Measurements from ENCODE around the gene ZNF516. TPM values are rescaled to one million over a fixed set of nuclear protein-coding genes. Genes with fewer than 3 reads are reported as not detected.

Gene ZNF516
- total and polyA plus RNA-seq, 2 of the 13 experiments (the other 11 are each of a cell fraction or from before 2014, with no cell fraction given): 16.6 to 18.7 TPM

DNA sequence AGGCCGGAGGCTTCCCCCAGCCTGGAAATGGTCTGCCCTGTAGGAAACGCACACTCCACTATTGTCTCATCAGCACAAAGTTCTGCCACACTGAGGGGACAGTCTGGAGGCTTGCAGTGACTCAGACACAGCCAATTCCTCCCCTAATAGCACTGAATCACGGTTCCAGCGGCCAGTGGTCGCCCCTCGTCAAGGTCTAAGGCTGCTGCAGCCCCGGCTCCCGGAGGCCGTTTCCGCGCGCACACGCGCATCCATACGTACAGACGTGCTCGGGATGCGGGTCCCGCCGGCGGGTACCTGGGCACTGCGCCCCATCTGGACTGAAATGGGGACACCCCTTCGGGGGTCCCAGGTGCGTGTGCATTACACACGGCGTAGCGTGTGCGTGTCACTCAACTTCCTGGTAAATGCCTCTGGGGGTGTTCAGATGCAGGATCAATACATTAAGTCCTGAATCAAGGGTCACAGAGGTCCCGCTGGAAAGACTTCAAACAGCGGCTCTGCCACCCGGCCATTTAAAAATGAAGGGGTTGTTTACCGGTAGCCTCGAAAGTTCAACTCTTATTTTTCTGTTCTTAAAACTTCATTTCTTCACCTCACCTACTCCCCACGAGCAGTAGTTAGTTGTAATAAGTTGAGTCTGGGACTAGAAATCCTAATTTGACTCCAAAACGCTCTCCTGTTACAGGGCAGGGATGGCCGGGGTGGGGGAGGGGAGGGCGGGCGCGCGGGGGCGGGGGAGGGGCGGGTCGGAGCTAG is 572 bp upstream of the ZNF516 start (continued):
- TF ChIP-seq ZNF230 (CRISPR knock-in tag; IDR thresholded peaks at IDR 0.05) (0 out of 2 replicates have a peak, but pooled peaks have one; percentile 41), ZFP37 (CRISPR knock-in tag; IDR thresholded peaks at IDR 0.05; ENCODE audit: borderline replicate concordance) (0 out of 2 replicates have a peak, but pooled peaks have one; percentile 68), GZF1 (CRISPR knock-in tag; IDR thresholded peaks at IDR 0.05) (no peak), ZNF788 (CRISPR knock-in tag; IDR thresholded peaks at IDR 0.05; ENCODE audit: borderline replicate concordance) (peak; percentile 55; the same call in 1 of the 2 replicates), ISX (CRISPR knock-in tag; conservative IDR thresholded peaks at IDR 0.05) (no peak), ZNF891 (CRISPR knock-in tag; IDR thresholded peaks at IDR 0.05) (0 out of 2 replicates have a peak, but pooled peaks have one; percentile 40), HOXD1 (CRISPR knock-in tag; IDR thresholded peaks at IDR 0.05) (no peak), ZNF33A (CRISPR knock-in tag; IDR thresholded peaks at IDR 0.05; ENCODE audit: borderline replicate concordance) (peak; percentile 44; the same call in 1 of the 2 replicates), PHF5A (CRISPR knock-in tag; IDR thresholded peaks at IDR 0.05; ENCODE audit: low read depth, unreplicated experiment) (no peak), HNRNPLL (IDR thresholded peaks at IDR 0.05; ENCODE audit: low read depth, low read length, poor library complexity, severe bottlenecking) (peak; percentile 74), ZC3H13 (CRISPR knock-in tag; IDR thresholded peaks at IDR 0.05) (peak; percentile 58; the same call in 1 of the 2 replicates), BHLHE40 (IDR thresholded peaks at IDR 0.05; ENCODE audit: low read length) (peak; percentile 3; the same call in 1 of the 2 replicates), ZC3H4 (CRISPR knock-in tag; IDR thresholded peaks at IDR 0.05; ENCODE audit: borderline replicate concordance) (peak; percentile 90), SIN3B (IDR thresholded peaks at IDR 0.05; ENCODE audit: low read length) (no peak), TBX2 (CRISPR knock-in tag; IDR thresholded peaks at IDR 0.05; ENCODE audit: borderline replicate concordance) (peak; percentile 39; the same call in 1 of the 2 replicates), ZNF761 (CRISPR knock-in tag; conservative IDR thresholded peaks at IDR 0.05) (peak; percentile 61; the same call in 1 of the 2 replicates), NKX3-1 (CRISPR knock-in tag; IDR thresholded peaks at IDR 0.05) (0 out of 2 replicates have a peak, but pooled peaks have one; percentile 59), ZNF136 (CRISPR knock-in tag; IDR thresholded peaks at IDR 0.05; ENCODE audit: low read depth) (0 out of 2 replicates have a peak, but pooled peaks have one; percentile 39), ZNF224 (CRISPR knock-in tag; IDR thresholded peaks at IDR 0.05) (no peak), TAF1 (CRISPR knock-in tag; IDR thresholded peaks at IDR 0.05) (peak; percentile 80), ZFP90 (CRISPR knock-in tag; IDR thresholded peaks at IDR 0.05; ENCODE audit: borderline replicate concordance) (0 out of 2 replicates have a peak, but pooled peaks have one; percentile 17), TCF7 (IDR thresholded peaks at IDR 0.05; ENCODE audit: low read depth) (0 out of 2 replicates have a peak, but pooled peaks have one; percentile 24), ISL2 (CRISPR knock-in tag; IDR thresholded peaks at IDR 0.05) (peak; percentile 28; the same call in 1 of the 2 replicates), ARID2 (CRISPR knock-in tag; IDR thresholded peaks at IDR 0.05; ENCODE audit: borderline replicate concordance) (0 out of 2 replicates have a peak, but pooled peaks have one; percentile 41), REPIN1 (CRISPR knock-in tag; IDR thresholded peaks at IDR 0.05; ENCODE audit: borderline replicate concordance, low read depth) (peak; percentile 24; the same call in 1 of the 2 replicates)
- TF ChIP-seq, protein P1, sequence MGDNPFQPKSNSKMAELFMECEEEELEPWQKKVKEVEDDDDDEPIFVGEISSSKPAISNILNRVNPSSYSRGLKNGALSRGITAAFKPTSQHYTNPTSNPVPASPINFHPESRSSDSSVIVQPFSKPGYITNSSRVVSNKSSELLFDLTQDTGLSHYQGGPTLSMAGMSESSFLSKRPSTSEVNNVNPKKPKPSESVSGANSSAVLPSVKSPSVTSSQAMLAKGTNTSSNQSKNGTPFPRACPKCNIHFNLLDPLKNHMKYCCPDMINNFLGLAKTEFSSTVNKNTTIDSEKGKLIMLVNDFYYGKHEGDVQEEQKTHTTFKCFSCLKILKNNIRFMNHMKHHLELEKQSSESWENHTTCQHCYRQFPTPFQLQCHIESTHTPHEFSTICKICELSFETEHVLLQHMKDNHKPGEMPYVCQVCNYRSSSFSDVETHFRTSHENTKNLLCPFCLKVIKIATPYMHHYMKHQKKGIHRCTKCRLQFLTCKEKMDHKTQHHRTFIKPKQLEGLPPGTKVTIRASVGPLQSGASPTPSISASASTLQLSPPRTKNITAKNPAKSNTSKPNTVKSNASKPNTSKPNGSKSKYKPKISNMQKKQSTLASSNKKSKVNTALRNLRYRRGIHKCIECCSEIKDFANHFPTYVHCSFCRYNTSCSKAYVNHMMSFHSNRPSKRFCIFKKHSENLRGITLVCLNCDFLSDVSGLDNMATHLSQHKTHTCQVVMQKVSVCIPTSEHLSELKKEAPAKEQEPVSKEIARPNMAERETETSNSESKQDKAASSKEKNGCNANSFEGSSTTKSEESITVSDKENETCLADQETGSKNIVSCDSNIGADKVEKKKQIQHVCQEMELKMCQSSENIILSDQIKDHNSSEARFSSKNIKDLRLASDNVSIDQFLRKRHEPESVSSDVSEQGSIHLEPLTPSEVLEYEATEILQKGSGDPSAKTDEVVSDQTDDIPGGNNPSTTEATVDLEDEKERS (CRISPR knock-in tag; IDR thresholded peaks at IDR 0.05): 0 out of 2 replicates have a peak, but pooled peaks have one; percentile 18
- TF ChIP-seq, protein P2, sequence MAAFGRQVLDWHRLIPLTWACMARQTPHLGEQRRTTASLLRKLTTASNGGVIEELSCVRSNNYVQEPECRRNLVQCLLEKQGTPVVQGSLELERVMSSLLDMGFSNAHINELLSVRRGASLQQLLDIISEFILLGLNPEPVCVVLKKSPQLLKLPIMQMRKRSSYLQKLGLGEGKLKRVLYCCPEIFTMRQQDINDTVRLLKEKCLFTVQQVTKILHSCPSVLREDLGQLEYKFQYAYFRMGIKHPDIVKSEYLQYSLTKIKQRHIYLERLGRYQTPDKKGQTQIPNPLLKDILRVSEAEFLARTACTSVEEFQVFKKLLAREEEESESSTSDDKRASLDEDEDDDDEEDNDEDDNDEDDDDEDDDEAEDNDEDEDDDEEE (CRISPR knock-in tag; IDR thresholded peaks at IDR 0.05): 0 out of 2 replicates have a peak, but pooled peaks have one; percentile 45
